Measurements from ENCODE around the gene LMF1.

DNA sequence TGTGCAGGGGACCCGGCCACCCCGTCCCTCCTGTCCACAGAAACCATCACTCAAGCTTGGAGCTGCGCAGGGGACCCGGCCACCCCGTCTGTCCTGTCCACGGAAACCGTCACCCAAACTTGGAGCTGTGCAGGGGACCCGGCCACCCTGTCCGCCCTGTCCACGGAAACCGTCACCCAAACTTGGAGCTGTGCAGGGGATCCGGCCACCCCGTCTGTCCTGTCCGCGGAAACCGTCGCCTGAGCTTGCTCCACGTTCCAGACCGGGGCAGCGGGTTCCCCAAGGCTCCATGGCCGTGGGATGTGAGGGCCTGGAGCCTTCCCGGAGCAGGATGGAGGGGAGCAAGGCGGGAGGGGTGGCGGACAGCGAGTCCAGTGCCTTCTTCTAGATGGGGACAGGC lies 36.0 kb upstream of the LMF1 start:
- TF ChIP-seq, protein P1, sequence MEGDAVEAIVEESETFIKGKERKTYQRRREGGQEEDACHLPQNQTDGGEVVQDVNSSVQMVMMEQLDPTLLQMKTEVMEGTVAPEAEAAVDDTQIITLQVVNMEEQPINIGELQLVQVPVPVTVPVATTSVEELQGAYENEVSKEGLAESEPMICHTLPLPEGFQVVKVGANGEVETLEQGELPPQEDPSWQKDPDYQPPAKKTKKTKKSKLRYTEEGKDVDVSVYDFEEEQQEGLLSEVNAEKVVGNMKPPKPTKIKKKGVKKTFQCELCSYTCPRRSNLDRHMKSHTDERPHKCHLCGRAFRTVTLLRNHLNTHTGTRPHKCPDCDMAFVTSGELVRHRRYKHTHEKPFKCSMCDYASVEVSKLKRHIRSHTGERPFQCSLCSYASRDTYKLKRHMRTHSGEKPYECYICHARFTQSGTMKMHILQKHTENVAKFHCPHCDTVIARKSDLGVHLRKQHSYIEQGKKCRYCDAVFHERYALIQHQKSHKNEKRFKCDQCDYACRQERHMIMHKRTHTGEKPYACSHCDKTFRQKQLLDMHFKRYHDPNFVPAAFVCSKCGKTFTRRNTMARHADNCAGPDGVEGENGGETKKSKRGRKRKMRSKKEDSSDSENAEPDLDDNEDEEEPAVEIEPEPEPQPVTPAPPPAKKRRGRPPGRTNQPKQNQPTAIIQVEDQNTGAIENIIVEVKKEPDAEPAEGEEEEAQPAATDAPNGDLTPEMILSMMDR (IDR thresholded peaks at IDR 0.05): no peak
- TF ChIP-seq POLR2A (IDR thresholded peaks at IDR 0.05): no peak
